ENCODE data around the gene CRYAB. TPM values are rescaled to one million over a fixed set of nuclear protein-coding genes. Genes with fewer than 3 reads are reported as not detected.

Gene CRYAB
- polyA plus RNA-seq, 1 of the 3 experiments (the other 2 are of a cell fraction): 0.92 TPM

DNA sequence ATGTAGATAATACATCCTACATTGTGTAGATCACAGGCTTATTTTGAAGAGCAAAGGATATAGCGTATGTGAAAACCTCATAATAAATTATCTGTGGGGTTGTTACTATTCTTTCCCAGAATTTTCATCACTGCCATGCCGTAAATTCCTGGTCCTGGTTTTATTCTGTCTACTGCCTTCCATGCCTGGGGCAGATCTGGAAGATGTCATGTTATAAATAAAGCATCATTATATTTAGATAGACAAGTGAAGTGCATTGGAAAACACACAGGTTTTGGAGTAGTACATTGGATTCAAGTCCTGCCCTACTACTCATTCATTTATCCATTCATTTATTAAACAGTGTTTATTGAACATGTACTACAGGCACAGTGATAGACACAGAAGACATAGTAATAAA lies 9.3 kb upstream of the CRYAB start:
- CTCF ChIA-PET: no interaction called here
- 78% methylated on average over 2 of the region's 2 CpGs for WGBS (ENCODE audit: low lambda C conversion rate)
- no peak overlapping the region for H2AFZ ChIP-seq (ENCODE audit: low read depth)

More for the DNA sequence above, 9.3 kb upstream of the CRYAB start:
- no peaks in the 10 kb centered on the region for H3K9me2 ChIP-seq
- H3K4me1 ChIP-seq (ENCODE audit: control insufficient read depth in 1 of 2, insufficient read depth in 2 of 2, low read depth in 1 of 2, low read length in 1 of 2): peaks cover under 1 to 25% of the 10 kb centered on the region in 2 experiments
- TF ChIP-seq, protein P1, sequence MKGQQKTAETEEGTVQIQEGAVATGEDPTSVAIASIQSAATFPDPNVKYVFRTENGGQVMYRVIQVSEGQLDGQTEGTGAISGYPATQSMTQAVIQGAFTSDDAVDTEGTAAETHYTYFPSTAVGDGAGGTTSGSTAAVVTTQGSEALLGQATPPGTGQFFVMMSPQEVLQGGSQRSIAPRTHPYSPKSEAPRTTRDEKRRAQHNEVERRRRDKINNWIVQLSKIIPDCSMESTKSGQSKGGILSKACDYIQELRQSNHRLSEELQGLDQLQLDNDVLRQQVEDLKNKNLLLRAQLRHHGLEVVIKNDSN (IDR thresholded peaks at IDR 0.05; ENCODE audit: borderline replicate concordance, low read depth): no peak
- no peak for TF ChIP-seq JUND (IDR thresholded peaks at IDR 0.05)
- TF ChIP-seq FOXJ3 (CRISPR knock-in tag; IDR thresholded peaks at IDR 0.05): no peak
- no peak for TF ChIP-seq POLR2AphosphoS5 (IDR thresholded peaks at IDR 0.05; ENCODE audit: low read depth, low read length)
- TF ChIP-seq, protein P2, sequence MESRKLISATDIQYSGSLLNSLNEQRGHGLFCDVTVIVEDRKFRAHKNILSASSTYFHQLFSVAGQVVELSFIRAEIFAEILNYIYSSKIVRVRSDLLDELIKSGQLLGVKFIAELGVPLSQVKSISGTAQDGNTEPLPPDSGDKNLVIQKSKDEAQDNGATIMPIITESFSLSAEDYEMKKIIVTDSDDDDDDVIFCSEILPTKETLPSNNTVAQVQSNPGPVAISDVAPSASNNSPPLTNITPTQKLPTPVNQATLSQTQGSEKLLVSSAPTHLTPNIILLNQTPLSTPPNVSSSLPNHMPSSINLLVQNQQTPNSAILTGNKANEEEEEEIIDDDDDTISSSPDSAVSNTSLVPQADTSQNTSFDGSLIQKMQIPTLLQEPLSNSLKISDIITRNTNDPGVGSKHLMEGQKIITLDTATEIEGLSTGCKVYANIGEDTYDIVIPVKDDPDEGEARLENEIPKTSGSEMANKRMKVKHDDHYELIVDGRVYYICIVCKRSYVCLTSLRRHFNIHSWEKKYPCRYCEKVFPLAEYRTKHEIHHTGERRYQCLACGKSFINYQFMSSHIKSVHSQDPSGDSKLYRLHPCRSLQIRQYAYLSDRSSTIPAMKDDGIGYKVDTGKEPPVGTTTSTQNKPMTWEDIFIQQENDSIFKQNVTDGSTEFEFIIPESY (IDR thresholded peaks at IDR 0.05; ENCODE audit: borderline replicate concordance, low read depth): no peak
- TF ChIP-seq FOXM1 (IDR thresholded peaks at IDR 0.05; ENCODE audit: low read depth): no peak
- TF ChIP-seq SMC3 (IDR thresholded peaks at IDR 0.05; ENCODE audit: low read depth, low read length): no peak
- no peak for TF ChIP-seq EP300 (IDR thresholded peaks at IDR 0.05; ENCODE audit: borderline replicate concordance in 1 of 2, low read depth in 1 of 2, low read length in 1 of 2)
- no peak for TF ChIP-seq ELF1 (IDR thresholded peaks at IDR 0.05)
- no peak for TF ChIP-seq RFX5 (IDR thresholded peaks at IDR 0.05; ENCODE audit: low read length)
- TF ChIP-seq MEF2A (IDR thresholded peaks at IDR 0.05; ENCODE audit: borderline replicate concordance, low read depth): no peak
- TF ChIP-seq, protein P3, sequence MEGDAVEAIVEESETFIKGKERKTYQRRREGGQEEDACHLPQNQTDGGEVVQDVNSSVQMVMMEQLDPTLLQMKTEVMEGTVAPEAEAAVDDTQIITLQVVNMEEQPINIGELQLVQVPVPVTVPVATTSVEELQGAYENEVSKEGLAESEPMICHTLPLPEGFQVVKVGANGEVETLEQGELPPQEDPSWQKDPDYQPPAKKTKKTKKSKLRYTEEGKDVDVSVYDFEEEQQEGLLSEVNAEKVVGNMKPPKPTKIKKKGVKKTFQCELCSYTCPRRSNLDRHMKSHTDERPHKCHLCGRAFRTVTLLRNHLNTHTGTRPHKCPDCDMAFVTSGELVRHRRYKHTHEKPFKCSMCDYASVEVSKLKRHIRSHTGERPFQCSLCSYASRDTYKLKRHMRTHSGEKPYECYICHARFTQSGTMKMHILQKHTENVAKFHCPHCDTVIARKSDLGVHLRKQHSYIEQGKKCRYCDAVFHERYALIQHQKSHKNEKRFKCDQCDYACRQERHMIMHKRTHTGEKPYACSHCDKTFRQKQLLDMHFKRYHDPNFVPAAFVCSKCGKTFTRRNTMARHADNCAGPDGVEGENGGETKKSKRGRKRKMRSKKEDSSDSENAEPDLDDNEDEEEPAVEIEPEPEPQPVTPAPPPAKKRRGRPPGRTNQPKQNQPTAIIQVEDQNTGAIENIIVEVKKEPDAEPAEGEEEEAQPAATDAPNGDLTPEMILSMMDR (IDR thresholded peaks at IDR 0.05): no peak
- no peak for TF ChIP-seq IRF3 (IDR thresholded peaks at IDR 0.05; ENCODE audit: low read depth, low read length)
- no peaks in the 10 kb centered on the region for H4K20me1 ChIP-seq (ENCODE audit: insufficient read depth)
- H3K9me3 ChIP-seq: no peaks in the 10 kb centered on the region
- no peaks in the 10 kb centered on the region for H3K36me3 ChIP-seq (replicated peaks in 1 of 2; ENCODE audit: control insufficient read depth in 1 of 2, insufficient read depth in 2 of 2, low read length in 1 of 2)
- no peak overlapping the region for H3K4me2 ChIP-seq
- no peaks in the 10 kb centered on the region for H3K79me2 ChIP-seq (ENCODE audit: insufficient read depth)
- DNase-seq: no peak
- POLR2A ChIA-PET: no interaction called here
- no peak overlapping the region for H3K27ac ChIP-seq (ENCODE audit: low read depth in 2 of 2, low read length in 1 of 2)
- peaks cover 16% of the 10 kb centered on the region for H3F3A ChIP-seq (replicated peaks; ENCODE audit: insufficient read depth)
- H3K9ac ChIP-seq: no peak overlapping the region
- H3K4me3 ChIP-seq (ENCODE audit: low read depth in 2 of 2, low read length in 1 of 2): no peak overlapping the region
- no peaks in the 10 kb centered on the region for H3K27me3 ChIP-seq (ENCODE audit: insufficient read depth)
